Activated CD4-positive, CD25-positive, alpha-beta regulatory T cell treated with anti-CD3 and anti-CD28 coated beads, Interleukin-2, amount 50 U/mL, for 72 hours (primary cell): ENCODE data around the gene LNPEP.
"Not testable (repeated sequence)": the region's sequence is repeated elsewhere in the genome, so short reads cannot be mapped to it uniquely, and the experiment has no call there.

Source experiments
- DNase-seq: peaks from one replicate; pipeline ENCODE4 v3.0.0; 2021

The LNPEP gene

GRCh38 chr5:97071993-97072392 is 136.1 kb downstream of the LNPEP start:
- no peak for DNase-seq

GRCh38 chr5:97072696-97073095 is 136.8 kb downstream of the LNPEP start:
- DNase-seq, result no peak

- no peak for DNase-seq
Observed at GRCh38 chr5:97073420-97073819, 137.5 kb downstream of the LNPEP start.

DNA sequence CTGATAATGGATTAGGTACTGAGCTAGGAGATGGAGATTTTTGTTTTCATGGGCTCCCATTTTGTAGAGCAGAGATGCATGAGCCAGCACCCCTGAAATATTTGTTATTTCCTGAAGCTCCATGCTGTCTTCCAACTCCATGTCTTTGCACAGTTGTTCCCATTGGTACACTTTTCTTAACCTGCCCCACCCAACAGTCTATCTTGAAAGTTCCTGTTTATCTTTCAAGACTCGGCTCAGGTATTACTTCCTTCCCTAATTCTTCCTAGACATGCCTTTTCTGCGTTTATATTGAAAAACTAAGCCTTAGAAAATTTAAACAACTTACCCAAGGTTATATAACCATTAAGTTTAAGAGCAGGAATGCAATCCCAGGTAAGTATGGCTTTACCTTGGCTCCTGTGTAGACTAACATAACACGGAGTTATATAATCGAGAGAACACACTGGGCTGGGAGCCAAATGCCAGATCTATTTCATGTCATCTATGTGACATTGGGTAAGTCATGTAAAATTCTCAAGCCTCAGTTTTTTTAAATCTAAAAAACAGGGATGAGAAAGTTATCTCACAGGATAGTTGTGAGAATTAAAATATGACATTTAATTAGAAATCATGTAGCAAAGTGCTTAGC is 139.1 kb downstream of the LNPEP start:
- no peak for DNase-seq

GRCh38 chr5:97075649-97076048 is 139.8 kb downstream of the LNPEP start:
- no peak for DNase-seq

GRCh38 chr5:97076098-97076497 is 140.2 kb downstream of the LNPEP start:
- DNase-seq, result no peak

- no peak for DNase-seq
Observed at GRCh38 chr5:97077246-97077645, 141.4 kb downstream of the LNPEP start.

DNA sequence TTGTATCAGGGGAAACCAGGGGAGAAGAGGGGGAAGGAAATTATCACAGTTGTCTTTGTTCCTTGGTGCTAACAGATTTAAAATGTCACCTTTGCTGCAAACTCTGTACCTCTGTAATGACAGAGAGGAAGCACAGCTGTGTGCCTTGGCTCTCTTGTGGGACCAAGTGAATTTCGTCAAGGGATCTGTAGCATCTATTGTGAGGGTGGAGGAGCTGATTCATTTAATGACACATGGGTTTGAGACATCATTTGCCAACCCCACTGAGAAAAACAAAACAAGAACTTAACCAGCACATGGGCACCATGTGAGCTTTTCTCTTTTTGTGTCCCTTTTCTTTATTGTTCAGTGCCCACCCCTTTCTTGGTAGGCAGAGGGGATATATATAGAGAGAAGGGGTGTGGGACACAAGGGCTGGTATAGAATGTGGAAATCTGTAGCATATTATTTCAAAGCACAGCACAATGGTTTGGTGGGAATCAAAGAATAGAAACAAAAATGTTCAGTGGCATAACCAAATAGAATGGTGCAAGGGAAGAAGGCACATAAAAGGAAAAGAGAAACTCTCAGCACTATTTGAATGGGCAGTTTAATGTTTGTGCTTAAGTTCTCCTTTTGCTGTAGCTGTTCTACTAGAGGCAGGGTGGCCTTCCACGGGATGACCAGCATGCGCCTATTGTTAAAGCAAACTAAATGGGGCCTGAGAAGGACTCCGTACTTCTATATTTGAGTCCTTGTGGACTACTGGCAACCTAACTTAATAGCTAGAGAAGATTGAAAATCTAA is 143.3 kb downstream of the LNPEP start:
- no peak for DNase-seq

DNA sequence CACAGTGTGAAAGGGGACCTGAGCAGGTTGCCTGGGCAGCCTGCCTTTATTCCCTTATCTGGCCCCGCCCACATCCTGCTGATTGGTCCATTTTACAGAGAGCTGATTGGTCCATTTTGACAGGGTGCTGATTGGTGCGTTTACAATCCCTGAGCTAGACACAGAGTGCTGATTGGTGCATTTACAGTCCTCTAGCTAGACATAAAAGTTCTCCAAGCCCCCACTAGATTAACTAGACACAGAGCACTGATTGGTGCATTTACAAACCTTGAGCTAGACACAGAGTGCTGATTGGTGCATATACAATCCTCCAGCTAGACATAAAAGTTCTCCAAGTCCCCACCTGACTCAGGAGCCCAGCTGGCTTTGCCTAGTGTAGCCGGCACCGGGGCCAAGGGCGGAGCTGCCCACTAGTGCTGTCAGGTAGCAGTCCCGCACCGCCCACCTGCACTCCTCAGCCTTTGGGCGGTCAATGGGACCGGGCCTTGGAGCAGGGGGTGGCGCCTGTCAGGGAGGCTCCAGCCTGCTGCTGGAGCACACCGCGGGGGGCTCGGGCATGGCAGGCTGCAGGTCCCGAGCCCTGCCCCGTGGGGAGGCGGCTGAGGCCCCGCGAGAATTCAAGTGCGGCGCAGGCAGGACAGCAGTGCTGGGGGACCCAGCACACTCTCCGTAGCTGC is 149.0 kb downstream of the LNPEP start:
- DNase-seq, result not testable (repeated sequence)

DNA sequence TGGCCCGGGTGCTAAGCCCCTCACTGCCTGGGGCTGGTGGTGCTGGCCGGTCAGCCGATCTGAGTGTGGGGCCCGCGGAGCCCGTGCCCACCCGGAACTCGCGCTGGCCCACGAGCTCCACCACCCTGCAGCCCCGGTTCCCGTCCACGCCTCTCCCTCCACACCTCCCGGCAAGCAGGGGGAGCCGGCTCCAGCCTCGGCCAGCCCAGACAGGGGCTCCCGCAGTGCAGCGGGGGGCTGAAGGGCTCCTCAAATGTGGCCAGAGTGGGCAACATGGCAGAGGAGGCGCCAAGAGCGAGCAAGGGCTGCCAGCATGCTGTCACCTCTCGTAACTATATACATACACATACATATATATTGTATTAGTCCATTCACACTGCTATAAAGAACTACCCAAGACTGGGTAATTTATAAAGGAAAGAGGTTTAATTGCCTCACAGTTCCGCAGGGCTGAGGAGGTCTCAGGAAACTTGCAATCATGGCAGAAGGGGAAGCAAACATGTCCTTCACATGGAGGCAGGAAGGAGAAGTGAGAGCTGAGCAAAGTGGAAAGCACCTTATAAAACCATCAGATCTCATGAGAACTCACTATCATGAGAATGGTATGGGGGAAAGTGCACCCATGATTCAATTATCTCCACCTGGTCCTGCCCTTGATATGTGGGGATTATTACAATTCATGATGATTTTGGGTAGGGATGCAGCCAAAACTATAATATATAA is 149.7 kb downstream of the LNPEP start:
- no peak for DNase-seq
